H9 (cell line): ENCODE results near the gene FTHL17. TPM values are rescaled to one million over a fixed set of nuclear protein-coding genes. Genes with fewer than 3 reads are reported as not detected.

Experiments used
- DNase-seq: peaks from one replicate; pipeline ENCODE4 v3.0.0-alpha.2; 2017
- H2AFZ ChIP-seq: one replicate; pipeline ENCODE4 v1.6.1; 2013; ENCODE audit warnings: mild to moderate bottlenecking, low read length, control low read depth, moderate library complexity
- H2AK5ac ChIP-seq: 2 replicates; pipeline ENCODE4 v1.6.1; 2013; ENCODE audit warnings: low read length, control low read depth, mixed read lengths; ENCODE audit not compliant: insufficient read length
- H2BK120ac ChIP-seq: one replicate; pipeline ENCODE4 v1.6.1; 2013; ENCODE audit warnings: low read depth, mild to moderate bottlenecking, low read length, control low read depth, inconsistent platforms; ENCODE audit not compliant: poor library complexity, severe bottlenecking
- H2BK12ac ChIP-seq: 2 replicates; pipeline ENCODE4 v1.6.1; 2013; ENCODE audit warnings: low read length, control low read depth, mixed read lengths, low read depth; ENCODE audit not compliant: insufficient read length
- H2BK15ac ChIP-seq: 2 replicates; pipeline ENCODE4 v1.6.1; 2013; ENCODE audit warnings: low read depth, low read length, control low read depth
- H2BK20ac ChIP-seq: one replicate; pipeline ENCODE4 v1.6.1; 2013; ENCODE audit warnings: low read depth, mild to moderate bottlenecking, low read length, control low read depth, inconsistent platforms; ENCODE audit not compliant: poor library complexity, severe bottlenecking
- H2BK5ac ChIP-seq: 2 replicates; pipeline ENCODE4 v1.6.1; 2013; ENCODE audit warnings: low read length, control low read depth, mixed read lengths; ENCODE audit not compliant: insufficient read length
- H3K14ac ChIP-seq: 2 replicates; pipeline ENCODE4 v1.6.1; 2013; ENCODE audit warnings: low read length, control low read depth; ENCODE audit not compliant: insufficient read depth
- H3K18ac ChIP-seq: 2 replicates; pipeline ENCODE4 v1.6.1; 2013; ENCODE audit warnings: low read depth, mild to moderate bottlenecking, mixed read lengths, low read length, control low read depth; ENCODE audit not compliant: insufficient read length
- H3K23ac ChIP-seq: 2 replicates; pipeline ENCODE4 v1.6.1; 2013; ENCODE audit warnings: low read length, control low read depth, mixed read lengths, low read depth; ENCODE audit not compliant: insufficient read length
- H3K23me2 ChIP-seq: 2 replicates; pipeline ENCODE4 v1.6.1; 2013; ENCODE audit warnings: low read depth, mild to moderate bottlenecking, mixed read lengths, low read length, control low read depth; ENCODE audit not compliant: insufficient read length, poor library complexity, severe bottlenecking
- H3K27ac ChIP-seq: 2 replicates; pipeline ENCODE4 v1.5.1; 2013; ENCODE audit warnings: low read length, control low read depth, mixed read lengths, low read depth; ENCODE audit not compliant: insufficient read length
- H3K27me3 ChIP-seq: 2 replicates; pipeline ENCODE4 v1.6.1; 2013; ENCODE audit warnings: low read length, control low read depth, inconsistent platforms; ENCODE audit not compliant: insufficient read depth
- H3K4ac ChIP-seq: 2 replicates; pipeline ENCODE4 v1.6.1; 2013; ENCODE audit warnings: low read depth, mild to moderate bottlenecking, control low read depth, inconsistent platforms, low read length, moderate library complexity
- H3K4me1 ChIP-seq: 2 replicates; pipeline ENCODE4 v1.6.1; 2013; ENCODE audit warnings: low read length, control low read depth, inconsistent platforms; ENCODE audit not compliant: insufficient read depth
- H3K4me2 ChIP-seq: 2 replicates; pipeline ENCODE4 v1.6.1; 2013; ENCODE audit warnings: low read length, control low read depth, mixed read lengths; ENCODE audit not compliant: insufficient read length, insufficient read depth
- H3K56ac ChIP-seq: 2 replicates; pipeline ENCODE4 v1.6.1; 2013; ENCODE audit warnings: low read depth, mild to moderate bottlenecking, mixed read lengths, low read length, control low read depth; ENCODE audit not compliant: insufficient read length
- H3K79me1 ChIP-seq: 2 replicates; pipeline ENCODE4 v1.6.1; 2013; ENCODE audit warnings: low read depth, mild to moderate bottlenecking, moderate library complexity, low read length, control low read depth, inconsistent platforms; ENCODE audit not compliant: insufficient read depth, poor library complexity, severe bottlenecking
- H3K79me2 ChIP-seq: 2 replicates; pipeline ENCODE4 v1.6.1; 2013; ENCODE audit warnings: low read length, control low read depth, inconsistent platforms; ENCODE audit not compliant: insufficient read depth
- H3K9ac ChIP-seq: 2 replicates; pipeline ENCODE4 v1.6.1; 2013; ENCODE audit warnings: low read length, control low read depth, mixed read lengths; ENCODE audit not compliant: insufficient read length; ENCODE audit errors: extremely low read depth
- H3K9me3 ChIP-seq: one replicate; pipeline ENCODE4 v1.6.1; 2013; ENCODE audit warnings: low read depth, low read length, inconsistent platforms; ENCODE audit not compliant: control insufficient read depth
- H3T11ph ChIP-seq: one replicate; pipeline ENCODE4 v1.6.1; 2013; ENCODE audit warnings: mild to moderate bottlenecking, low read length, control low read depth, inconsistent platforms
- H4K20me1 ChIP-seq: one replicate; pipeline ENCODE4 v1.6.1; 2013; ENCODE audit not compliant: control insufficient read depth, insufficient read length, insufficient read depth
- H4K5ac ChIP-seq: 2 replicates; pipeline ENCODE4 v1.6.1; 2013; ENCODE audit warnings: low read depth, mild to moderate bottlenecking, mixed read lengths, low read length, control low read depth; ENCODE audit not compliant: insufficient read length
- H4K8ac ChIP-seq: replicated peaks from 2 replicates; pipeline ENCODE4 v1.6.1; 2013; ENCODE audit warnings: low read length, control low read depth, mixed read lengths, low read depth; ENCODE audit not compliant: insufficient read length
- H4K91ac ChIP-seq: 2 replicates; pipeline ENCODE4 v1.6.1; 2013; ENCODE audit warnings: low read depth, mild to moderate bottlenecking, moderate library complexity, mixed read lengths, low read length, control low read depth; ENCODE audit not compliant: insufficient read length
- H3K27ac Mint-ChIP-seq, 3 experiments: 2 replicates in 2 of 3; 3 replicates in 1 of 3; pipeline ENCODE4 v1.8.0; 2020 to 2021; ENCODE audit warnings: mixed read lengths in 3 of 3, mild to moderate bottlenecking in 1 of 3, moderate library complexity in 1 of 3
- H3K27me3 Mint-ChIP-seq: 2 replicates; pipeline ENCODE4 v1.8.0; 2021; ENCODE audit warnings: low read depth, mild to moderate bottlenecking, moderate library complexity, mixed read lengths
- H3K36me3 Mint-ChIP-seq, 3 experiments: 2 replicates in 2 of 3; 3 replicates in 1 of 3; pipeline ENCODE4 v1.8.0; 2020 to 2021; ENCODE audit warnings: low read depth in 3 of 3, mixed read lengths in 3 of 3; ENCODE audit not compliant: insufficient read depth in 1 of 3
- H3K4me1 Mint-ChIP-seq, 2 experiments: 2 replicates each; pipeline ENCODE4 v1.8.0; 2020; ENCODE audit warnings: mixed read lengths in 2 of 2
- H3K4me3 Mint-ChIP-seq, 2 experiments: 2 replicates in 1 of 2; 3 replicates in 1 of 2; pipeline ENCODE4 v1.8.0; 2020 to 2021; ENCODE audit warnings: mild to moderate bottlenecking in 2 of 2, mixed read lengths in 2 of 2, moderate library complexity in 1 of 2
- H3K9me3 Mint-ChIP-seq, 2 experiments: 2 replicates in 1 of 2; 3 replicates in 1 of 2; pipeline ENCODE4 v1.8.0; 2020; ENCODE audit warnings: mild to moderate bottlenecking in 2 of 2, mixed read lengths in 2 of 2, moderate library complexity in 1 of 2
- CTCF ChIP-seq: fragments of 200-600 bp; sonication (generic); conservative IDR thresholded peaks from 3 replicates; pipeline ENCODE4 v1.8.0; 2021; ENCODE audit warnings: antibody characterized with exemption, mild to moderate bottlenecking
- WGBS: extraction: QIAGEN DNeasy Blood & Tissue Kit; methylation state at CpG from one replicate; pipeline ENCODE4 v1.1.7; 2013; ENCODE audit warnings: missing lambda C conversion rate, low lambda C conversion rate, mixed read lengths; ENCODE audit not compliant: insufficient read length; ENCODE audit errors: extremely low coverage; 5-methylcytosine and 5-hydroxymethylcytosine counted together
- total RNA-seq: library from RNA; stranded (reverse); gene quantifications from 2 replicates; pipeline ENCODE4 v1.2.1, GENCODE V29; 2021

Gene FTHL17
- total RNA-seq, 1 experiment from 2014 or later, result not detected

GRCh38 chrX:31110657-31111056, 38.8 kb upstream of the FTHL17 start:
- Histone ChIP-seq H3K27me3 (no peaks in the 10 kb centered on the region), H3K27ac (no peak overlapping the region), H3K56ac (no peak overlapping the region), H2BK12ac (no peak overlapping the region), H4K20me1 (no peaks in the 10 kb centered on the region), H2AFZ (no peak overlapping the region), H2BK20ac (no peak overlapping the region), H3K79me1 (no peaks in the 10 kb centered on the region), H2BK120ac (no peak overlapping the region), H2BK15ac (no peak overlapping the region), H3K4ac (no peak overlapping the region), H2BK5ac (no peak overlapping the region), H4K8ac (no peak overlapping the region), H3K9me3 (no peaks in the 10 kb centered on the region), H4K5ac (no peak overlapping the region), H3K18ac (no peak overlapping the region), H3K9ac (no peak overlapping the region), H3K23ac (no peak overlapping the region), H3K23me2 (no peaks in the 10 kb centered on the region), H2AK5ac (no peak overlapping the region), H3K79me2 (no peaks in the 10 kb centered on the region), H3K14ac (no peak overlapping the region), H3T11ph (no peak overlapping the region), H3K4me2 (no peak overlapping the region), H3K4me1 (no peaks in the 10 kb centered on the region), H4K91ac (no peak overlapping the region)
- no peak for TF ChIP-seq CTCF
- no peak overlapping the region for H3K27ac Mint-ChIP-seq
- H3K4me3 Mint-ChIP-seq, result no peak overlapping the region
- H3K36me3 Mint-ChIP-seq, result peaks cover 2 to 5% (median 4%) of the 10 kb centered on the region in 3 experiments; a peak in 3 of 7 replicates
- peaks cover 62 to 75% of the 10 kb centered on the region in 2 experiments for H3K9me3 Mint-ChIP-seq
- no peak for DNase-seq
- no peaks in the 10 kb centered on the region for H3K27me3 Mint-ChIP-seq
- peaks cover 0 to 5% of the 10 kb centered on the region in 2 experiments; a peak in 1 of 4 replicates for H3K4me1 Mint-ChIP-seq
- no CpG with 5 or more reads among the region's 6 CpGs for WGBS
